Prostate gland (tissue), 2 donors: Measurements from ENCODE around the gene MRGPRE.

ENCODE experiments used
- CTCF ChIP-seq, 4 experiments: fragments of 200-600 bp in 2 of 4; fragments of 450-650 bp in 2 of 4; sonication (generic) in 2 of 4; IDR thresholded peaks; 1 replicate in 3 of 4; 2 replicates in 1 of 4; pipeline ENCODE4 v1.5.1; 2016 to 2019; ENCODE audit warnings: antibody characterized with exemption in 4 of 4, mild to moderate bottlenecking in 2 of 4, moderate library complexity in 2 of 4
- POLR2A ChIP-seq: fragments of 450-650 bp; IDR thresholded peaks from one replicate; pipeline ENCODE4 v1.6.1; 2016; ENCODE audit warnings: antibody characterized with exemption, mild to moderate bottlenecking

- TF ChIP-seq CTCF (IDR thresholded peaks at IDR 0.05) (no peak), POLR2A (no peak)
Observed at GRCh38 chr11:3231550-3231850, 717 bp downstream of the MRGPRE start.
